HG03432 (cell line): ENCODE results near the gene INSR.
"Not testable (repeated sequence)": the region's sequence is repeated elsewhere in the genome, so short reads cannot be mapped to it uniquely, and the experiment has no call there.

Experiments
- ATAC-seq: cut with Tn5 transposase; IDR thresholded peaks from one replicate; pipeline ENCODE4 v1.9.1; 2021; ENCODE audit warnings: mild to moderate bottlenecking, moderate library complexity; ENCODE audit not compliant: unreplicated experiment

The INSR gene

DNA sequence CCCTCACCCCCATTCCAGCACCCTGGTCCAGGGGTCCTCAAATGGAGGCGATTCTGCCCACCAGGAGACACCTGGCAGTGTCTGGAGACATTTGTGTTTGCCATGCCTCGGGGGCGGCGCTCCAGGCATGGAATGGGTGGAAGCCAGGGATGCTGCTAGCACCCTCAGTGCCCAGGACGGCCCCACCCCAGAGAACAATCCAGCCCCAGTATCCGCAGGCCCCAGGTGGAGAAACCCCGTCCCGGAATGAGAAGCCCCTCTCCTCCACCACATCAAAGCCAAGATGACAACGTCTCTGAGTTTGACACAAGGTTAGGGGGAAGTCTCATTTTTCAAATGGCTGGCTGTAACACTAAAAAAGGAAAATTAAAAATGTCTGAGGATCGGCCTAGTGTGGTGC, 68.5 kb downstream of the INSR start:
- no peak for ATAC-seq

DNA sequence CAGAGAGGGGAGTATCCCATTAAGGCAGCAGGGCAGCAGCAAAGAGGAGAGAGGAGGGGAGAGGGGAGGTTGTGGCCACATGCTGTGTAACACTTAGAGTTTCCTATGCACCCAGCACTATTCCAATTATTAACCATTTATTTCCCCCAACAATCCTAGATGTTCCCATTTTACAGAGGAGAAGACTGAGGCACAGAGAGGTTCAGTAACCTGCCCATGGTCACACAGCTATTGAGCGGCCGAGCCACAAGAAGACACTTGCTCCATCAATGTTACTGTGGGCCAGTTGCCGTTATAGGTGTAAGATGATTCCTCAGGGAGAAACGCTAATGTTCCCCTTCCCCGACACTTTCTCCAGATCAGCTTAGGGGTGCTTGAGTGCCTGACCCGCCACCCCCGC, 69.2 kb downstream of the INSR start:
- no peak for ATAC-seq

DNA sequence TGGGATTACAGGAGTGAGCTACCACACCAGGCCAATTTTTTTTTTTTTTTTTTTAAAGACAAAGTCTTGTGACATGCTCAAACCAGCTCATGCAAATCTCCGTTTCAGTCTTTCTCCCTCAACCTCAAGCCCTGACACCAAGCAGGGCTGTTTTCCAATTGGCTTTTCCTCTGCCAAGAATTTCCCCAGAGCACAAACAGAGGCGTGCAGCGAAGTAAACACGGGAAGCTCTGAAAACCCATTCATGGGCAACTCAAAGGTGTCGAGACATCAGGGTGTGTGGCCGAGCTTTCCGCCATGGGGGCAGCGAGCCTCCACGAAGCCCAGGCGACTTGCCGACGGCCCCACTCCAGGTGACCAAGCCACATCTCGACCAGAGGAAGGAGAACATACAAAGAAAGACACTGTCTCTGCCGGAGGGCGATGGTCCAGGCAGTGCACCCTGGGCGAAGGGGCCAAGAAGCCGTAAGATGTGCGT, 70.0 kb downstream of the INSR start:
- ATAC-seq = no peak

DNA sequence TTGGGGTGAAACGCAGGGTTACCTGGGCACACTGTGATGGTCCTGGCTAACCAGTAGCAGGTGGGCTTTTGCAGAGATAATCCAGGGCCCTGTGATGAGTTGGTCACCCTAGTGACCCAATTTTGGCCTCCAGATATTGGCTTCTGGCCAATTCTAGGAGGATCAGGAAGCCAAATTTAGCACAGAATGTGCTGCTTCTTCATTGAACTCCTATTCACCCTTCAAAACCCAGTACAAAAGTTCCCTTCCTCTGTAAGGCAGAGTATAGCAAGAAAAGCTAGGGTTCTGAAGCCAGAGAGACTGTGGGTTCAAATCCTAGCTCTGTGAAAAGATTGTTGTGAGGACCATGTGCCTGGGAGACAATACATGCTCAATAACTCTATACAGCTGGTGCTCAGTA, 70.8 kb downstream of the INSR start:
- no peak for ATAC-seq

DNA sequence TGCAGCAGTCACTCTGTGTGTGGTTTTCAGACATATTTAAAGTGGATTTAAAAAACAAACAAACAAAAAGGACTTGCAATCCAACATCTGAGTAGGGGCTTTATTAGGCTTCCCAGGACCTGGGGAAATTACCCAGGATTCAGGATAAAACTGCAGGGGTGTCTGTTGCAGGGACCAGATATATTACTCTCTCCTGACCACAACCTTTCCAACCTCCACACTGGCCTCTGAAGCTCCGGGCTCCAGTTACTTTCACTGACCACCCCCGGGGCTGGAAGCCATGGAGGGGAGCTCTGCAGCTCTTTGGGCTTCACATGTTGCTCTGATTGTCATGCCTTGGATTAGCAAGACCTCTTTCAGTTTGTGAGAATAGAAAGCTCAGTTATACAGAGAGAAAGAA, 75.2 kb downstream of the INSR start:
- no peak for ATAC-seq

DNA sequence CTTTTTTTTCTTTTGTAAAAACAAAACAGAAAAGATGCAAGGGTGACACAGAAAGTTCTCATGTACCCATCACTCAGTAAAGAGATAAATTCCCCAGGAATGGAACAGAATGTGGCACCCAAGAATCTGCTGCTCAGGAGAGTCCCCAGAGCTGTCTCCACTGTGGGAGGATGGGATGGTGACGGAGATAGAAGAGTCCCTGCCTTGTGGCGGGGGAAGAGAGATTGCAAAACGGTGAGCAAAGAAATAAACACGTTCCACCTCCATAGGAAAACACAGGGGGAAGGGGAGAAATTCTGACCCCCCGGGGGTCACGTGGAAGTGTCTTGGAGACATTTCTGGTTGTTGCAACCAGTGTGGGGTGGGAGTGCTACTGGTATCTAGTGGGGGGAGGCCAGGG, 76.4 kb downstream of the INSR start:
- ATAC-seq = no peak

DNA sequence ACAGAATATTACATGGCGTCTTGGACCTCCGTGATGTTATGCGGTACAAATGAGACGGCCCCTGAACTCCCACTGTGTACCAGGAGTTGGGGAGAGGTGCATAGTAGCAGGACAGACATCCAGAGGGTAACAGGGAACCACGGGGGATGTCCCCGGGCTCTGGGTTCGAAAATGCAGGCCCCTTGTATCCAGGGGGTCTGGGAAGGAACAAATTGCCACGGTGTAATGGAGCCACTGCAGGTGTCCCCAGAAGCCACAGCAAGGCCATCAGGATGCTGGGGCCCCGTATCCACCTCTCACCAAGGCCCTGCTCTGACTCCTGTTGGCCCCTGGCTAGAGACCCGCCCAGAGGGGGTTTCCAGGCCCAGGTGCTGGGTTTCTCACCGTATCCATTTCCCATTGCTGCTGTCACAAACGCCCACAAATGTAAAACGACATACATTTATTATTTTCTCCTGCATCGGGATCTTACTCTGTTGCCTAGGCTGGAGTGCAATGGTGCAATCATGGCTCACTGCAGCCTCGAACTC, 77.8 kb downstream of the INSR start:
- no peak for ATAC-seq

DNA sequence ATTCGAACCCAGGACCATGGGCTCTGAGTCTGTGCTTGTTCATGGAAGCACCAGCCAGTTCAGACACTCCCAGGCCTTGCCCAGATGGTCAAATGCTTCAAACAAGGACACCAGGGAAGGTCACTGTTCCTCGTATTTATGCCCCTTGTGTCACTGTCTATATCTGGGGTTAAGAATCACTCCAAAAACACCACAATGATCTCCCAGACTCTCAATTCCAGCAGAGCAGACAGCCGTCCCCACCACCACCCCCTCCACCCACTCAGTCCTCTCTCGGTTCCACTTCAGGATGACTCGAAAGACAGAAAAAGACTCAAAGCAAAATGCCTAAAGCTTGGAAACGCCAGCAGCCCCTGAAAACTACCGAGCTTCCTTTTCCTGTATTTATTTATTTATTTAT, 79.0 kb downstream of the INSR start:
- no peak for ATAC-seq

DNA sequence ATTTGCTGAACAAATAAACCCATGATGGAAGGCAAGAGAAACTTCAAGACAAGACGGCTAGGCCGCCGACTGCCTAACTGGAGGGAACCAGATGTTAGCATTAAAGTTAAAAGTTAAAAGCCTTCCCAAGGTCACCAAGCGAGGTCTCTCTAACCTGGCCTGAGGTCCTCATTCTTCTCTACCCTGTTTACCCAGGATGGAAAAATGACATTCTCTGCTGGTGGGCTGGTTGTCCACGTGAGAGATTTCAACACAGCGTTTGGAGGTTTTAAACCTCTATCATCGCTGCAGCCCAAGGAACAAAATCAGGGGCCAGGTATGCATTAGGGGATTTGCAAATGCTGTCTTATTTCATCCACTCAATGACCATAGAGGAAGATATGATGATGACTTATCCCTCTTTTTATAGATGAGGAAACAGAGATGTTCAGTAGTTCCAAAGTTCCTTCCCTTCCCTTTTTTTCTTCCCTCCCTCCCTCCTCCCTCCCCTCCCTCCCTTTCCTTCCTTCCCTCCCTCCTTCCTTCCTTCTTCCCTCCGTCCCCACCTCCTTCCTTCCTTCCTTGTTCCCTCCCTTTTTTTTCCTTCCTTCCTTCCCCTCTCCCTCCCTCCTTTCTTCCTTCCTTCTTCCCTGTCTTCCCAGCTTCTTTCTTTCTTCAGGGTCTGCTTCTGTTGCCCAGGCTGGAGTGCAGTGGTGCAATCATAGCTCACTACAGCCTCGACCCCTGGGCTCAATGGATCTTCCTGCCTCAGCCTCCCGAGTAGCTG, 79.7 kb downstream of the INSR start:
- ATAC-seq = no peak

DNA sequence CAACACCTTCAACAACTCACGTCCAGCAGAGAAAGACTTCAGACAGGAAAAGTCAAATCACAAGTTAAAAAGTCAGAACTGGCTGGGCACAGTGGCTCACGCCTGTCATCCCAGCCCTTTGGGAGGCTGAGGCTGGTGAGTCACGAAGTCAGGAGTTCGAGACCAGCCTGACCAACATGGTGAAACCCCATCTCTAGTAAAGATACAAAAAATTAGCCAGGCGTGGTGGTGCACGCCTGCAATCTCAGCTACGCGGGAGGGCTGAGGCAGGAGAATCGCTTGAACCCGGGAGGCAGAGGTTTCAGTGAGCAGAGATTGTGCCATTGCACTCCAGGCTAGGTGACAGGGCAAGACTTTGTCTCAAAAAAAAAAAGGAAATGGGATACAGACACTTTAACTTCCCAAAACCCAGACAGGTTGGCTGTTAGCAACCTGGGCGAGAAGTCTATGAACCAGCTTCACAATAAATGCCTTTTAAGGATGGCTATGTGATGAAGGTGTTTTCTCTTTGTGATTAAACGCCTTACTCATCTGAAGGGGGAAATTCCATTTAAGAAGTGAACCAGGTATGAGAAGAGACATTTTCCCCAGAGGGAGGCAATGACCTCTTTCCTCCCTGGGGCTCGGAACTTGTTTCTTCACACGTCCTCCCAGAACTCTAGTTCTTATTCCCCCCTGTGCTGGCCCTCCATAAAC, 80.4 kb downstream of the INSR start:
- ATAC-seq = no peak

DNA sequence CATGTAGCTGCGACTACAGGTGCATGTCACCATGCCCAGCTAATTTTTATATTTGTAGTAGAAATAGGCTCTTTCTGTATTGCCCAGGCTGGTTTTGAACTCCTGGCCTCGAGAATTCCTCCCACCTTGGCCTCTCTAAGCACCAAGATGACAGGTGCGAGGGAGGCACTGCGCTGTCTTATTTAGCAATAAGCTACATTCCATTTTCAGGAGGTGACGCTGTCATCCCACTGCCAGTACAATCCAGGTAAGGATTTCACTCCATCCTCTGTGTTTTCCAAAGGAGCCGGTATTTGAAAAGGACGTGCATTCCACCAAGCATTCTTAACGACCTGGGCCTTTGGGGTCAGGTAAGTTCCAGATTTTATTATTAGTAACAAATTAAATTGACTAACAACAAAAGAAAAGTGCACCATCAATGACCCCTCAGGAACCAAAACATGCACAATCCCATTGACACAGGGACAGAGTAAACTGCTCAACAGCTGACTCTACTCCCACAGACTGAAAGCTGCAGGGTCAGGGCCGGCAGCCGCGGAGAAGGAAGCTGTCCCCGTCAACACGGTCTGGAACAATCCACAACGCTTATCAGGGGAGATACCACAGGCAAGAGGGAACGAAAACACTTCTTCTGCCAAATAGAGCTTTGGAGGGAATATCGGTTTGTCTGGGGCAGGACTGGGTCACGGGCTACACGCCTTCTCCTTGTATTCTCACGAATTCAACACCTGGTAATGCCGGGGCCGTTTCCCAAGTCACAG, 82.8 kb downstream of the INSR start:
- ATAC-seq = no peak

DNA sequence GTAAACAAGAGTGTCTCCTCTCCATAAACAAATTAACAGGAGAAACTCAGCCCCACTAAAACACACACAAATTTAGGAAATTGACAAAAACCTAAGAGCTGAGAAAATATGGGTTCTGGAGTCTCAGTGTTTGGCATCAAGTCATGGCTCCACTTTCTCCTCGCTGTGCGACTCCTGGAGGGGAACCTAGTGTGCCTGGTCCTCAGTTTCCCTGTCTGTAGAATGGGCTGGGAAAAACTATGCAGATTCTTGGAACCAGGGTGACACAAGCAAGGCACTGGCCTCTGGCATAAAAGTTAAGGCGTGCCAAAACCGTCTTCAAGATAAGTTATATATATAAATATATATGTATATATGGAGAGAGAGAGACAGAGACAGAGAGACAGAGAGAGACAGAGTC, 83.9 kb downstream of the INSR start:
- ATAC-seq = no peak

DNA sequence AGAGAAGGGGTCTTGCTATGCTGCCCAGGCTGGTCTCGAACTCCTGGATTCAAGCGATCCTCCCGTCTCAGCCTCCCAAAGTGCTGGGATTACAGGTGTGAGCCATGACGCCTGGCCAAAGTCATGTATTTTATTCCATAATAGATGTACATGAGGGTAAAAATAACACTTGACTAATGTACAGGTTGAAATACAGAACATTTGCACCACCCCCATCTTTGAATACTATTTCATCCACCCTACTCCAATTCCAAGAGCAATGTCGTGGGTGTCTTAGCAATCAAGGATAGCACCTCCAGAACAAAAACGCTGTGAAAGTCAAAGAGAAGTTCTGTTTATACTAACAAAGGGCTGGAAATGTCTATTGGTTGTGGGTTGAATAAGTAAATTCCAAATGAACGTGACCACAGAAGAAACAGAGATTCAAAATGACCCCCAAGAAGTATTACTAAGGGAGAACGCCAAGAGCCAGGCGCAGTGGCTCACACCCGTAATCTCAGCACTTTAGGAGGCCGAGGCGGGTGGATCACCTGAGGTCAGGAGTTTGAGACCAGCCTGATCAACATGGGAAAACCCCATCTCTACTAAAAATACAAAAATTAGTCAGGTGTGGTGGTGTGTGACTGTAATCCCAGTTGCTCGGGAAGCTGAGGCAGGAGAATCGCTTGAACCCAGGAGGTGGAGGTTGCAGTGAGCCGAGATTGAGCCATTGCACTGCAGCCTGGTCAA, 84.5 kb downstream of the INSR start:
- ATAC-seq = not testable (repeated sequence)

DNA sequence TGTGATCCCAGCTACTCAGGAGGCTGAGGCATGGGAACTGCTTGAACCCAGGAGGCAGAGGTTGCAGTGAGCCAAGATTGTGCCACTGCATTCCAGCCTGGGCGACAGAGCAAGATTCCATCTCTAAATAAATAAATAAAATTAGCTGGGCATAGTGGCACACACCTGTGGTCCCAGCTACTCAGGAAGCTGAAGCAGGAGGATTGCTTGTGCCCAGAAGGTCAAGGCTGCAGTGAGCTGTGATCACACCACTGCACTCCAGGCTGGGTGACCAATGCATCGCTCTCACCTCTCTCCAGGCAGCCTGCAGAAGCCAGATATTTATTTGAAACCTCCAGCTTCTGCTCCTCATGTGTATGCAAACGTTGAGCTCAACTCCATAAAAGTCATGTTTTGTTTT, 85.2 kb downstream of the INSR start:
- ATAC-seq = not testable (repeated sequence)

DNA sequence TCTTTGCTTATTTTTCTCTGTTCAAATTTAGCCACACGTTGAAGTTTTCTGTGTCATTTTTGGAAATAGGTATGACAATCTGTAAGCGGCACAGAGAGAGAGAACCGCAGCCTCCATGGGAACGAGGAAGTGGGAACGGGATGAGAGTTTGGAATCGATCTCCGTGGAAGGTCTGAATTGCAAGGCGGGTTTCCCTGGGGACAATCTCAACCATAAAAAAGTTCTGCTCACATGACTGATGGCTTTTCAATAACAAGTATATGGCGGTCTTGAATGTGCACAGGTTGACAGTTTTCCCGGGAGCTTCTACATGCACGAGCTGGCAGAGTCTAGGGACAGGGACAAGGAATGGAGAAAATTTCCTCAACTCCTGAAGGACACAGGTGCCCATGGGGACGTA, 90.9 kb downstream of the INSR start:
- ATAC-seq = no peak

DNA sequence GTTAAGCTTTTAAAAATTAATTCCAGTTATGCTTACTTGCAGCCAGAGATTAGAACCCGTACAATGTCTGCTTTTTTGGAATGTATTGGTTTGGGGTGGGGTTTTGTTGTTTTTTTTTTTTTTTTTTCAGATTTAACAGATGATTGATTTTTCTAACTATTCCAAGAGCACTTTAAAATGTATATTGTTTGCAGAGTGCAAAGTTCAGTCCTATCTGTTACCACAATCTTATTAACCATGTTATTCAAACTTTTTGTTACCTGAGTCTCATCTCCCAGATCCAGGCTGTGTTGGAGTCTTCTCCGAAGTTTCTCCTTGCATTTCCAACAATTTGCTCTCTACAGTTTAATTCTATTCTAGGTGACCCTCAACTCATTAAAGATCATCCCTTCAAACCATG, 91.3 kb downstream of the INSR start:
- no peak for ATAC-seq

DNA sequence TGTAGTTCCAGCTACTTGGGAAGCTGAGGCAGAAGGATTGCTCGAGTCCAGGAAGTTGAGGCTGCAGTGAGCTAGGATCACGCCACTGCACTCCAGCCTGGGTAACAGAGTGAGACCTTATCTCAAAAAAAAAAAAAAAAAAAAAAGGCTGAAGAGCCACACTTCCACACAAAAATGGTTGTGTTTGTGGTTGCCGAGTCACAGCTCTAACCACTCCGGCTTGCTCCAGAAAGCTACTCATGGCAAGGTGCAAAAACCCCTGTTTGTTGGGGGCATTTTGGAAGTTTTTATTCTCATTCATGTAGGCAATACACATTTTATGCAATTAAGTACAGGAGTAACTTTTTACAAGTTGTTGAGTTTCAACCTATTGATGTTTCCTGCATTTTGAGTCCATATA, 93.5 kb downstream of the INSR start:
- ATAC-seq = no peak

DNA sequence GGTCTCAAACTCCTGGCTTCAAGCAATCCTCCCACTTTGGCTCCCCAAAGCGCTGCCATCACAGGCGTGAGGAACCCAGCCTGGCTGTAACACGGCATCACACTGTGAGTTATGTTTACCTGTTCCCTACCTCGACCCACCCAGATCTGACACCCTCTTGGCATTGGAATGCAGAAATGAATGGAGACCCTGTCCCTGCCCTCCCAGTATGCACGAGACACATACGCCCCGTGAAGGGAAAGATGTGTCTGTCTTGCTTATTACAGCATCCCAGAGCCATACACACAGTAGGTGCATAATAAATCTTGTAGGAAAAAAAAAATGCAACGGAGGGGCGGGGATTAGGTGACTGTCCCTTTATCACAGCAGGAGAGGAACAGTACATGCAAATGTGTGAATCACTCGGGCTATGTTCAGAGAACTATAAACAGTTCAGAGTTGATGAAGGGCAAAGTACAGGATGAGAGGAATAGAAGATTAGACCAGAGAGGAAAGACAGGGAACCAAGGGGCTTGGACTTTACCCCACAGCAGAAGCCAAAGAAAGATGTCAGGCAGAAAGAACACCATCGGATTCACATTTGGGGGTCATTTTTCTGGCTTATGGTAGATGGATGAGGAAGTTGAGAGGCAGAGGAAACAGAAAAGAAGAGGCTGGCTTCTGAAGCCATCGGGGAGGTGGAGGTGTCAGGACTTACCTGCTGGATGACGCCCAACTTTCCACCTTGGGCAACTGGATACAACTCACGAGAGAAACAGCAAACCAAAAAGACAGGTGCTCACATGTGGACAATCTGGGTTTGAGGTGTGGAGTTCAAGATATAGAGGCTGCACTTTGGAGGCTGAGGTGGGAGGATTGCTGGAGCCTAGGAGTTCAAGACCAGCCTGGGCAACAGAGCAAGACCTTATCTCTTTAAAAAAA, 94.3 kb downstream of the INSR start:
- ATAC-seq = no peak

DNA sequence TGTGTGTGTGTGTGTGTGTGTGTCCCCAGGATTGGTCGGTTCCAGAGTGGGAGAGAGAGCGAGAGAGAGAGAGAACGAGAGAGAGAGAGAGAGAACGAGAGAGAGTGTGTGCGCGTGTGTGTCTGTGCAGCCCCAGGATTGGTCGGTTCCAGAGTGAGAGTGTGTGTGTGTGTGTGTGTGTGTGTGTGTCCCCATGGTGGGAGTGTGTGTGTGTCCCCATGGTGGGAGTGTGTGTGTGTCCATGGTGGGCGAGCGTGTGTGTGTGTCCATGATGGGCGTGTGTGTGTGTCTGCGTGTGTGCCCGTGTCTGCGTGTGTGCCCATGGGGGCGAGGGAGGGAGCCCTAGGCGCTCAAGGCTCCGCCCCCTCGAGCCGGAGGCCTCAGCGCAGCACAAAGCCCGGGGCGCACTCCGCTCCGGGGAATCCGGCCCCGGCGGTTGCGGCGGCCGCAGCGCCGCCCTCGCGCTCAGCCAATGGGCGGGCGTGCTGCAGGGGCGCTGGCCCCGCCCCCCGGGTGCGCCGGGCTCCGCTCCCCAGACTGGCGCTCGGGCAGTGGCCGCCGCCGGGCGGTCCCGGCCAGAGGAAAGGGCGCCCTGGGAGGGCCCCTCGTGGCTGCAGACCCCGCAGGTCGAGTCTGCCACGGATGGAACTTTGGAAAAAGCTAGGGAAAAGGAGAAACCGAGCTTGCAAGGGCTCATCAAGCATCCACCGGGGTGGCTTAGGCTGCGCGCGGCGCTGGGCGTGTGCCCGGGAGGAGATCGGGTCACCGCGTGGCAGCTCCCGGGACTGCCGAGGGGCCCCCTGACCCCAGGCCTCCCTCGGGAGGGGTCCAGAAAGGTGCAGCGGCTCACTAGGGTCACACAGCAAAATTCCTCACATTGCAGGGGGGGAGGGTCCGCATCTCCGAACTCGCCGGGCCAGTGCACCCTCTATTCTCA, 96.2 kb downstream of the INSR start:
- peak; percentile 87 for ATAC-seq
